CD8-positive, alpha-beta memory T cell (primary cell): ENCODE measurements around the gene SMC5. TPM values are rescaled to one million over a fixed set of nuclear protein-coding genes. Genes with fewer than 3 reads are reported as not detected.
A peak's percentile ranks its signal among the peaks of the same experiment; 100 is the strongest.

Experiments used
- CTCF ChIA-PET: fragments of 350-600 bp; sonication (Branson Sonifier 250); formaldehyde crosslinking; loops from one replicate; lab custom pipeline; 2021; ENCODE audit warnings: antibody characterized with exemption; lab: Charles Lee
- POLR2A ChIA-PET: fragments of 350-600 bp; sonication (Branson Sonifier 250); formaldehyde crosslinking; loops from one replicate; lab custom pipeline; 2021; ENCODE audit warnings: antibody characterized with exemption; lab: Charles Lee
- DNase-seq, 5 donors: peaks; one replicate each; pipeline versions ENCODE4 v3.0.0 to v3.0.0-alpha.2; 2020 to 2022; ENCODE audit warnings: mixed read lengths in 1 of 5
- H3K27ac ChIP-seq: one replicate; pipeline ENCODE4 v1.7.0; 2013; ENCODE audit warnings: low read depth, mild to moderate bottlenecking, low read length, moderate library complexity
- H3K27me3 ChIP-seq: 2 replicates; pipeline ENCODE4 v1.7.0; 2013; ENCODE audit warnings: low read length, mild to moderate bottlenecking; ENCODE audit not compliant: insufficient read depth, poor library complexity, severe bottlenecking
- H3K36me3 ChIP-seq: 2 replicates; pipeline ENCODE4 v1.7.0; 2013; ENCODE audit warnings: mild to moderate bottlenecking, low read length, moderate library complexity; ENCODE audit not compliant: insufficient read depth
- H3K4me1 ChIP-seq: 2 replicates; pipeline ENCODE4 v1.7.0; 2013; ENCODE audit warnings: mild to moderate bottlenecking, low read length, moderate library complexity; ENCODE audit not compliant: insufficient read depth
- H3K4me3 ChIP-seq: 2 replicates; pipeline ENCODE4 v1.7.0; 2013; ENCODE audit warnings: mild to moderate bottlenecking, low read length
- H3K9me3 ChIP-seq: 2 replicates; pipeline ENCODE4 v1.7.0; 2013; ENCODE audit warnings: mild to moderate bottlenecking, low read length
- H3K27ac Mint-ChIP-seq, 8 donors: one replicate each; pipeline ENCODE4 v1.8.0; 2020 to 2021; ENCODE audit warnings: mixed read lengths in 8 of 8, mild to moderate bottlenecking in 6 of 8, inconsistent platforms in 3 of 8, moderate library complexity in 3 of 8
- H3K27me3 Mint-ChIP-seq, 2 donors: one replicate each; pipeline ENCODE4 v1.8.0; 2020 to 2021; ENCODE audit warnings: mixed read lengths in 2 of 2, mild to moderate bottlenecking in 1 of 2, moderate library complexity in 1 of 2
- H3K36me3 Mint-ChIP-seq, 3 donors: one replicate each; pipeline ENCODE4 v1.8.0; 2020 to 2021; ENCODE audit warnings: mixed read lengths in 3 of 3, inconsistent platforms in 1 of 3, mild to moderate bottlenecking in 1 of 3
- H3K4me1 Mint-ChIP-seq, 3 donors: one replicate each; pipeline ENCODE4 v1.8.0; 2020 to 2021; ENCODE audit warnings: mixed read lengths in 3 of 3, inconsistent platforms in 1 of 3, mild to moderate bottlenecking in 1 of 3
- H3K4me3 Mint-ChIP-seq, 7 donors: one replicate each; pipeline ENCODE4 v1.8.0; 2020 to 2021; ENCODE audit warnings: mixed read lengths in 7 of 7, mild to moderate bottlenecking in 6 of 7, moderate library complexity in 4 of 7, inconsistent platforms in 2 of 7
- H3K9me3 Mint-ChIP-seq, 5 donors: one replicate each; pipeline ENCODE4 v1.8.0; 2020 to 2022; ENCODE audit warnings: mixed read lengths in 5 of 5, mild to moderate bottlenecking in 3 of 5, moderate library complexity in 2 of 5, inconsistent platforms in 1 of 5
- polyA plus RNA-seq: library from polyadenylated mRNA; unstranded; fragments of 300-500 nt; fragmentation: Illumina TruSeq; gene quantifications from one replicate; pipeline ENCODE4 v1.2.3, GENCODE V29; 2021
- total RNA-seq, 2 experiments: library from RNA; stranded (reverse); gene quantifications; one replicate each; pipeline ENCODE4 v1.2.3, GENCODE V29; 2021

Gene SMC5
- total and polyA plus RNA-seq, 3 experiments from 2014 or later = 18.9 to 42.2 (median 42.2) TPM

- CTCF ChIA-PET = interaction anchor here (1.3 kb wide), 1 partner anchor 23 kb away, joined by 4 read pairs; no protein-coding TSS in a partner anchor
- peak overlapping the region in 1 of 7 donors; percentile 26 for H3K4me3 Mint-ChIP-seq
- DNase-seq = no peak
- POLR2A ChIA-PET = interaction anchor here (1.4 kb wide), 1 partner anchor 25 kb away, joined by 3 read pairs; the partner anchor contains the start of gene KLF9
- Histone ChIP-seq H3K4me1 (peaks cover 57% of the 10 kb centered on the region), H3K27me3 (no peaks in the 10 kb centered on the region), H3K36me3 (peaks cover 4% of the 10 kb centered on the region), H3K4me3 (no peak overlapping the region), H3K27ac (no peak overlapping the region), H3K9me3 (no peaks in the 10 kb centered on the region)
- H3K9me3 Mint-ChIP-seq = no peaks in the 10 kb centered on the region
- H3K36me3 Mint-ChIP-seq = peaks cover 0 to 40% (median 22%) of the 10 kb centered on the region in 3 donors
- H3K27ac Mint-ChIP-seq = peak overlapping the region in 3 of 8 donors; percentile 27 to 64 (median 38)
- no peaks in the 10 kb centered on the region for H3K27me3 Mint-ChIP-seq
- peaks cover 67 to 88% (median 88%) of the 10 kb centered on the region in 3 donors for H3K4me1 Mint-ChIP-seq
Measured at GRCh38 chr9:70389188-70389587, 130.4 kb downstream of the SMC5 start.

- peak overlapping the region in 3 of 7 donors; percentile 26 to 71 (median 29) for H3K4me3 Mint-ChIP-seq
- peak overlapping the region in 4 of 8 donors; percentile 38 to 64 (median 54) for H3K27ac Mint-ChIP-seq
- Histone ChIP-seq H3K9me3 (no peaks in the 10 kb centered on the region), H3K27me3 (no peaks in the 10 kb centered on the region), H3K27ac (no peak overlapping the region), H3K36me3 (peaks cover 4% of the 10 kb centered on the region), H3K4me3 (no peak overlapping the region), H3K4me1 (peaks cover 63% of the 10 kb centered on the region)
- H3K9me3 Mint-ChIP-seq = no peaks in the 10 kb centered on the region
- no peak for DNase-seq
- CTCF ChIA-PET = interaction anchor here (1.1 to 1.3 kb wide), 2 partner anchors 23 to 50 kb away, joined by 3 to 4 read pairs; no protein-coding TSS in a partner anchor
- H3K4me1 Mint-ChIP-seq = peaks cover 69 to 89% (median 87%) of the 10 kb centered on the region in 3 donors
- POLR2A ChIA-PET = interaction anchor here (0.6 to 1.4 kb wide), 3 partner anchors 25 to 109 kb away, joined by 3 read pairs; partner anchors contain the start of gene KLF9
- no peaks in the 10 kb centered on the region for H3K27me3 Mint-ChIP-seq
- H3K36me3 Mint-ChIP-seq = peaks cover 0 to 34% (median 19%) of the 10 kb centered on the region in 3 donors
Measured at GRCh38 chr9:70389621-70390266, 131.0 kb downstream of the SMC5 start.

- H3K9me3 ChIP-seq = no peaks in the 10 kb centered on the region
- Mint-ChIP-seq H3K36me3 (peaks cover 0 to 26% (median 17%) of the 10 kb centered on the region in 3 donors), H3K4me1 (peaks cover 69 to 94% (median 92%) of the 10 kb centered on the region in 3 donors), H3K9me3 (no peaks in the 10 kb centered on the region), H3K27ac (peak overlapping the region in 4 of 8 donors; percentile 18 to 59 (median 28)), H3K4me3 (peak overlapping the region in 5 of 7 donors; percentile 2 to 53 (median 30)), H3K27me3 (no peaks in the 10 kb centered on the region)
- CTCF ChIA-PET = interaction anchor here (0.8 to 1.6 kb wide), 4 partner anchors 20 to 212 kb away, joined by 3 to 7 read pairs (median 4); no protein-coding TSS in a partner anchor
- no peak overlapping the region for H3K27ac ChIP-seq
- POLR2A ChIA-PET = interaction anchor here (1.1 kb wide), 1 partner anchor 29 kb away, joined by 3 read pairs; no protein-coding TSS in a partner anchor
- peak in 1 of 5 donors; percentile 13 for DNase-seq
- peaks cover 69% of the 10 kb centered on the region for H3K4me1 ChIP-seq
- H3K36me3 ChIP-seq = peaks cover 4% of the 10 kb centered on the region
- H3K27me3 ChIP-seq = no peaks in the 10 kb centered on the region
- H3K4me3 ChIP-seq = no peak overlapping the region
Measured at GRCh38 chr9:70390933-70391341, 132.2 kb downstream of the SMC5 start.

- POLR2A ChIA-PET = no interaction called here
- peaks cover 70 to 91% (median 91%) of the 10 kb centered on the region in 3 donors for H3K4me1 Mint-ChIP-seq
Measured at GRCh38 chr9:70392189-70392588, 133.4 kb downstream of the SMC5 start.

GRCh38 chr9:70392850-70393249, 134.1 kb downstream of the SMC5 start:
- peaks cover 87% of the 10 kb centered on the region for H3K4me1 ChIP-seq
- no peaks in the 10 kb centered on the region for H3K36me3 ChIP-seq
- no peak overlapping the region for H3K27ac ChIP-seq
- no peak overlapping the region for H3K4me3 ChIP-seq
- no peaks in the 10 kb centered on the region for H3K9me3 Mint-ChIP-seq
- no peaks in the 10 kb centered on the region for H3K27me3 Mint-ChIP-seq
- H3K4me1 Mint-ChIP-seq = peaks cover 72 to 91% (median 91%) of the 10 kb centered on the region in 3 donors
- no peaks in the 10 kb centered on the region for H3K27me3 ChIP-seq
- ChIA-PET POLR2A (interaction anchor here (1.2 kb wide), 1 partner anchor 20 kb away, joined by 4 read pairs; no protein-coding TSS in a partner anchor), CTCF (interaction anchor here (0.9 to 1.9 kb wide), 4 partner anchors 10 to 209 kb away, joined by 3 to 6 read pairs (median 5); no protein-coding TSS in a partner anchor)
- peaks cover 0 to 7% (median 4%) of the 10 kb centered on the region in 3 donors for H3K36me3 Mint-ChIP-seq
- no peak for DNase-seq
- peak overlapping the region in 3 of 7 donors; percentile 13 to 58 (median 37) for H3K4me3 Mint-ChIP-seq
- H3K27ac Mint-ChIP-seq = peak overlapping the region in 4 of 8 donors; percentile 44 to 66 (median 60)
- H3K9me3 ChIP-seq = no peaks in the 10 kb centered on the region

More at GRCh38 chr9:70392189-70392588, 133.4 kb downstream of the SMC5 start:
- Histone ChIP-seq H3K36me3 (no peaks in the 10 kb centered on the region), H3K4me1 (peaks cover 80% of the 10 kb centered on the region), H3K27me3 (no peaks in the 10 kb centered on the region), H3K27ac (no peak overlapping the region), H3K9me3 (no peaks in the 10 kb centered on the region), H3K4me3 (no peak overlapping the region)
- no peaks in the 10 kb centered on the region for H3K27me3 Mint-ChIP-seq
- peak overlapping the region in 2 of 8 donors; percentile 62 to 66 for H3K27ac Mint-ChIP-seq
- no peak for DNase-seq
- H3K36me3 Mint-ChIP-seq = peaks cover 0 to 13% (median 8%) of the 10 kb centered on the region in 3 donors
- peak overlapping the region in 2 of 7 donors; percentile 5 to 7 for H3K4me3 Mint-ChIP-seq
- no peaks in the 10 kb centered on the region for H3K9me3 Mint-ChIP-seq
- CTCF ChIA-PET = interaction anchor here (1.6 kb wide), 2 partner anchors 19 to 29 kb away, joined by 4 to 7 read pairs; no protein-coding TSS in a partner anchor

- no peaks in the 10 kb centered on the region for H3K27me3 ChIP-seq
- no peaks in the 10 kb centered on the region for H3K36me3 ChIP-seq
- H3K4me3 ChIP-seq = no peak overlapping the region
- no peaks in the 10 kb centered on the region for H3K9me3 ChIP-seq
- Mint-ChIP-seq H3K4me3 (no peak overlapping the region), H3K9me3 (no peaks in the 10 kb centered on the region), H3K4me1 (peaks cover 77 to 92% (median 90%) of the 10 kb centered on the region in 3 donors), H3K27me3 (no peaks in the 10 kb centered on the region), H3K27ac (peak overlapping the region in 5 of 8 donors; percentile 28 to 84 (median 68)), H3K36me3 (no peaks in the 10 kb centered on the region)
- CTCF ChIA-PET = no interaction called here
- no peak overlapping the region for H3K27ac ChIP-seq
- DNase-seq = no peak
- POLR2A ChIA-PET = interaction anchor here (1.6 kb wide), 1 partner anchor 15 kb away, joined by 3 read pairs; no protein-coding TSS in a partner anchor
- peaks cover 92% of the 10 kb centered on the region for H3K4me1 ChIP-seq
Measured at GRCh38 chr9:70395652-70396051, 136.9 kb downstream of the SMC5 start.

GRCh38 chr9:70398145-70398556, 139.4 kb downstream of the SMC5 start:
- peak overlapping the region; percentile 67 to 91 (median 82) for H3K27ac Mint-ChIP-seq
- peak overlapping the region; percentile 1 to 83 (median 66) for H3K4me3 Mint-ChIP-seq
- Histone ChIP-seq H3K27ac (peak overlapping the region; percentile 29), H3K36me3 (no peaks in the 10 kb centered on the region), H3K4me3 (peak overlapping the region; percentile 37), H3K27me3 (no peaks in the 10 kb centered on the region), H3K4me1 (peaks cover 81% of the 10 kb centered on the region), H3K9me3 (no peaks in the 10 kb centered on the region)
- ChIA-PET POLR2A (interaction anchor here (0.6 to 1.4 kb wide), 2 partner anchors 10 to 21 kb away, joined by 3 to 4 read pairs; no protein-coding TSS in a partner anchor), CTCF (interaction anchor here (1.4 kb wide), 1 partner anchor 204 kb away, joined by 5 read pairs; no protein-coding TSS in a partner anchor)
- H3K4me1 Mint-ChIP-seq = peaks cover 64 to 82% (median 80%) of the 10 kb centered on the region in 3 donors
- H3K27me3 Mint-ChIP-seq = no peaks in the 10 kb centered on the region
- H3K36me3 Mint-ChIP-seq = no peaks in the 10 kb centered on the region
- H3K9me3 Mint-ChIP-seq = no peaks in the 10 kb centered on the region
- peak in 2 of 5 donors; percentile 47 to 57 for DNase-seq
